K562 (cell line): ENCODE results near the gene MRPL58. TPM values are rescaled to one million over a fixed set of nuclear protein-coding genes. Genes with fewer than 3 reads are reported as not detected.

Experiments
- DNMT1 ChIP-seq: fragments of 450-650 bp; IDR thresholded peaks from 2 replicates; pipeline ENCODE4 v1.6.1; 2016; ENCODE audit warnings: antibody characterized with exemption, mild to moderate bottlenecking
- IRF2 ChIP-seq: sonication (generic); formaldehyde crosslinking; IDR thresholded peaks from 2 replicates; pipeline ENCODE4 v1.8.1; 2022; ENCODE audit warnings: mild to moderate bottlenecking, missing genetic modification reagents
- MAZ ChIP-seq, 2 experiments: fragments of 450-650 bp in 1 of 2; sonication (generic) in 1 of 2; formaldehyde crosslinking; IDR thresholded peaks in 1 of 2; conservative IDR thresholded peaks in 1 of 2; 2 replicates each; pipeline versions ENCODE4 v1.4.0 to v1.5.0; 2020; ENCODE audit warnings: mild to moderate bottlenecking in 1 of 2, missing genetic modification reagents in 1 of 2
- MTA3 ChIP-seq: fragments of 450-650 bp; formaldehyde crosslinking; IDR thresholded peaks from 2 replicates; pipeline ENCODE4 v1.6.1; 2017; ENCODE audit warnings: mild to moderate bottlenecking, borderline replicate concordance
- POLR2H ChIP-seq: IDR thresholded peaks from 2 replicates; pipeline ENCODE4 v1.6.1; 2016; ENCODE audit warnings: missing genetic modification characterization, low read depth, mild to moderate bottlenecking, control low read depth, missing compliant biosample characterization, moderate library complexity
- RBM14 ChIP-seq: fragments of 200-400 bp; formaldehyde crosslinking; IDR thresholded peaks from 2 replicates; pipeline ENCODE4 v1.6.1; 2018; ENCODE audit warnings: low read depth, mild to moderate bottlenecking, low read length, moderate library complexity, borderline replicate concordance; ENCODE audit not compliant: insufficient read depth
- SETDB1 ChIP-seq: IDR thresholded peaks from one replicate; pipeline ENCODE4 v1.6.1; 2012; ENCODE audit warnings: low read length, control low read depth, inconsistent platforms
- SRSF7 ChIP-seq: fragments of 200-400 bp; formaldehyde crosslinking; optimal IDR thresholded peaks from 2 replicates; pipeline ENCODE3; 2017; ENCODE audit warnings: mild to moderate bottlenecking, low read depth, low read length
- ZNF143 ChIP-seq: sonication (generic); formaldehyde crosslinking; IDR thresholded peaks from 2 replicates; pipeline ENCODE4 v1.9.0; 2022; ENCODE audit warnings: mild to moderate bottlenecking, missing genetic modification reagents
- ZNF76 ChIP-seq: fragments of 250-450 bp; sonication (Bioruptor Pico); IDR thresholded peaks from 2 replicates; pipeline ENCODE4 v1.4.0; 2020; ENCODE audit warnings: mild to moderate bottlenecking, moderate library complexity, borderline replicate concordance
- polyA plus RNA-seq, 8 experiments: library from polyadenylated mRNA; depleted of rRNA in 4 of 8; stranded (reverse) in 5 of 8; unstranded in 3 of 8; fragments of >200 nt; fragmentation: Nextera tagmentation in 2 of 8; fragmentation: Illumina TruSeq in 1 of 8; extraction: Ambion mirVana in 2 of 8; extraction: Trizol in 1 of 8; gene quantifications; 2 replicates each; pipeline versions ENCODE4 v1.2.1 to v1.2.3, GENCODE V29; 2011 to 2014; ENCODE audit warnings: inconsistent platforms in 1 of 8, missing spikeins in 1 of 8
- total RNA-seq, 7 experiments: library from RNA; depleted of rRNA in 6 of 7; stranded (reverse); fragments of >200 nt in 6 of 7; fragmentation: Illumina TruSeq in 2 of 7; extraction: Trizol in 2 of 7; gene quantifications; 2 replicates each; pipeline versions ENCODE4 v1.2.1 to v1.2.3, GENCODE V29; 2011 to 2021; ENCODE audit warnings: low replicate concordance in 1 of 7
- TF ChIP-seq, protein P1 (sequence below), 2 experiments: fragments of 450-650 bp; IDR thresholded peaks; 2 replicates each; pipeline ENCODE4 v1.6.1; 2016; ENCODE audit warnings: mild to moderate bottlenecking in 2 of 2, borderline replicate concordance in 1 of 2, low read depth in 1 of 2, moderate library complexity in 1 of 2
- TF ChIP-seq, protein P2 (sequence below), 3 experiments: fragments of 200-800 bp in 1 of 3; fragments of 250-450 bp in 1 of 3; fragments of 450-650 bp in 1 of 3; sonication (Bioruptor Pico) in 1 of 3; sonication (Bioruptor generic) in 1 of 3; formaldehyde crosslinking in 1 of 3; IDR thresholded peaks; 2 replicates each; pipeline versions ENCODE4 v1.6.1 to v1.8.0; 2016 to 2022; ENCODE audit warnings: mild to moderate bottlenecking in 2 of 3, missing genetic modification characterization in 2 of 3, missing compliant biosample characterization in 1 of 3, moderate library complexity in 1 of 3
- TF ChIP-seq, protein P3 (sequence below): IDR thresholded peaks from 2 replicates; pipeline ENCODE4 v1.6.1; 2011; ENCODE audit not compliant: insufficient read length; ENCODE audit errors: extremely low read depth

The MRPL58 gene
- total and polyA plus RNA-seq, 9 of the 15 experiments (the other 6 are each of a cell fraction or from before 2014, with no cell fraction given), result 30.8 to 107 (median 72.4) TPM

DNA sequence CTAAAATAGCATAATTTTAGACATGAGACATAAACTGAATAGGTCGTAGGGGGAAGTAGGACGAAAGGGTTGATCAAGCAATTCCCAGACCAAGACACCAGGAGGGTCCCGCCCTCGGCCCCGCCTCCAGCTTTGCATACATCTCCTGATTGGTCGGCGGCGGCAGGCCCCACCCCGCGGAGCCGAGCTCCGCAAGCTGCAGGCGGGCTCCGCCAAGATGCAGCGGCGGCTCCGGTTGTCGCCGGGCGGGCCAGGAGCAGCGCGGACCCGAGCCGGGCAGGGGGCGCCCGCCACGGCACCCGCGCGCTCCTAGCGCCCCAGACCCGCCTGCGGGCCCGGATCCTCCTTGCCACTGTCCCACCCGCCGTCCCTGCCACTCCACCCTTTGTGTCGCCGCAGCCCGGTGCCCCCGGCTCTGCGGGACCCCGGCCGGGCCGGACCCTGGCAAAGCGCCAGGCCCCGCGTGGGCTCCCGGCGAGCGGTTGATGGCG, 25.0 kb upstream of the MRPL58 start, which contains the start of gene CDR2L (continued):
- TF ChIP-seq, protein P1, sequence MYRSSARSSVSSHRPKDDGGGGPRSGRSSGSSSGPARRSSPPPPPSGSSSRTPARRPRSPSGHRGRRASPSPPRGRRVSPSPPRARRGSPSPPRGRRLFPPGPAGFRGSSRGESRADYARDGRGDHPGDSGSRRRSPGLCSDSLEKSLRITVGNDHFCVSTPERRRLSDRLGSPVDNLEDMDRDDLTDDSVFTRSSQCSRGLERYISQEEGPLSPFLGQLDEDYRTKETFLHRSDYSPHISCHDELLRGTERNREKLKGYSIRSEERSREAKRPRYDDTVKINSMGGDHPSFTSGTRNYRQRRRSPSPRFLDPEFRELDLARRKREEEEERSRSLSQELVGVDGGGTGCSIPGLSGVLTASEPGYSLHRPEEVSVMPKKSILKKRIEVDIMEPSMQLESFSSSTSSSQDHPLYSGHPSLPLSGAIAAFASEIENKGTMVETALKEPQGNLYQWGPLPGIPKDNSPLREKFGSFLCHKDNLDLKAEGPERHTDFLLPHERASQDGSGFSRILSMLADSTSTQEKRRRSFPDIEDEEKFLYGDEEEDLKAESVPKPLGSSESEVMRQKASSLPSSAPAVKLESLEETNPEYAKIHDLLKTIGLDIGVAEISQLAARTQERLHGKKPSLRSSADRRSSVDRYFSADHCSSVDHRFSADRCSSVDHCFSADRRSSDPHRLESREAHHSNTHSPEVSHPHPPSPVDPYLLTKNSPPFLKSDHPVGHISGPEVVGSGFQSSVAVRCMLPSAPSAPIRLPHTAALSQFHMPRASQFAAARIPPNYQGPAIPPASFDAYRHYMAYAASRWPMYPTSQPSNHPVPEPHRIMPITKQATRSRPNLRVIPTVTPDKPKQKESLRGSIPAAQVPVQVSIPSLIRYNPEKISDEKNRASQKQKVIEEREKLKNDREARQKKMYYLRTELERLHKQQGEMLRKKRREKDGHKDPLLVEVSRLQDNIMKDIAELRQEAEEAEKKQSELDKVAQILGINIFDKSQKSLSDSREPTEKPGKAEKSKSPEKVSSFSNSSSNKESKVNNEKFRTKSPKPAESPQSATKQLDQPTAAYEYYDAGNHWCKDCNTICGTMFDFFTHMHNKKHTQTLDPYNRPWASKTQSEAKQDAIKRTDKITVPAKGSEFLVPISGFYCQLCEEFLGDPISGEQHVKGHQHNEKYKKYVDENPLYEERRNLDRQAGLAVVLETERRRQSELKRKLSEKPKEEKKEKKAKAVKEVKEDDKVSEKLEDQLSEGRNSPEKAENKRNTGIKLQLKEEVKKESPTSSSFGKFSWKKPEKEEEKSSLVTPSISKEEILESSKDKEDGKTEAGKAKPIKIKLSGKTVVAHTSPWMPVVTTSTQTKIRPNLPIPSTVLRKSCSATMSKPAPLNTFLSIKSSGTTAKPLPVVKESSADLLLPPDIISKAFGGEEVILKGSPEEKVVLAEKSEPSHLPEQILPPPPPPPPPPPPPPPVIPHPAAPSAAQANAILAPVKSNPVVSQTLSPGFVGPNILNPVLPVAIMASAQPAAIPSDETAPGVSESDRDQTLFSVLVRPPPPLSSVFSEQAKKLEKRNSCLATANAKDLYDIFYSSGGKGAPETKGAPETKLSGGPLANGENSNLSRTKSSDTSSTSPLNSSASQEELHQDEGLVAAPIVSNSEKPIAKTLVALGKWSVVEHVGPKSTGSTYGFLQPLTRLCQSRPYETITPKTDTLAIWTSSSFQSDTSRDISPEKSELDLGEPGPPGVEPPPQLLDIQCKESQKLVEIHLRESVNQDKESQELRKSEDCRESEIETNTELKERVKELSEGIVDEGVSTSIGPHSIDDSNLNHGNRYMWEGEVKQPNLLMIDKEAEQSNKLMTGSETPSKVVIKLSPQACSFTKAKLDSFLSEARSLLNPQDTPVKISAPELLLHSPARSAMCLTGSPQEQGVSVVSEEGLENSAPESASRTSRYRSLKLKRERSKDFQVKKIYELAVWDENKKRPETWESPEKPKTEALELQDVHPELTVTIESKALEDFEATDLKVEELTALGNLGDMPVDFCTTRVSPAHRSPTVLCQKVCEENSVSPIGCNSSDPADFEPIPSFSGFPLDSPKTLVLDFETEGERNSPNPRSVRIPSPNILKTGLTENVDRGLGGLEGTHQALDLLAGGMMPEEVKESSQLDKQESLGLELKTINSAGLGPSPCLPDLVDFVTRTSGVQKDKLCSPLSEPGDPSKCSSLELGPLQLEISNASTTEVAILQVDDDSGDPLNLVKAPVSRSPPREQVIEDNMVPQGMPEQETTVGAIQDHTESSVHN (IDR thresholded peaks at IDR 0.05; ENCODE audit: borderline replicate concordance in 1 of 2, low read depth in 1 of 2), result no peak
- TF ChIP-seq, protein P2, sequence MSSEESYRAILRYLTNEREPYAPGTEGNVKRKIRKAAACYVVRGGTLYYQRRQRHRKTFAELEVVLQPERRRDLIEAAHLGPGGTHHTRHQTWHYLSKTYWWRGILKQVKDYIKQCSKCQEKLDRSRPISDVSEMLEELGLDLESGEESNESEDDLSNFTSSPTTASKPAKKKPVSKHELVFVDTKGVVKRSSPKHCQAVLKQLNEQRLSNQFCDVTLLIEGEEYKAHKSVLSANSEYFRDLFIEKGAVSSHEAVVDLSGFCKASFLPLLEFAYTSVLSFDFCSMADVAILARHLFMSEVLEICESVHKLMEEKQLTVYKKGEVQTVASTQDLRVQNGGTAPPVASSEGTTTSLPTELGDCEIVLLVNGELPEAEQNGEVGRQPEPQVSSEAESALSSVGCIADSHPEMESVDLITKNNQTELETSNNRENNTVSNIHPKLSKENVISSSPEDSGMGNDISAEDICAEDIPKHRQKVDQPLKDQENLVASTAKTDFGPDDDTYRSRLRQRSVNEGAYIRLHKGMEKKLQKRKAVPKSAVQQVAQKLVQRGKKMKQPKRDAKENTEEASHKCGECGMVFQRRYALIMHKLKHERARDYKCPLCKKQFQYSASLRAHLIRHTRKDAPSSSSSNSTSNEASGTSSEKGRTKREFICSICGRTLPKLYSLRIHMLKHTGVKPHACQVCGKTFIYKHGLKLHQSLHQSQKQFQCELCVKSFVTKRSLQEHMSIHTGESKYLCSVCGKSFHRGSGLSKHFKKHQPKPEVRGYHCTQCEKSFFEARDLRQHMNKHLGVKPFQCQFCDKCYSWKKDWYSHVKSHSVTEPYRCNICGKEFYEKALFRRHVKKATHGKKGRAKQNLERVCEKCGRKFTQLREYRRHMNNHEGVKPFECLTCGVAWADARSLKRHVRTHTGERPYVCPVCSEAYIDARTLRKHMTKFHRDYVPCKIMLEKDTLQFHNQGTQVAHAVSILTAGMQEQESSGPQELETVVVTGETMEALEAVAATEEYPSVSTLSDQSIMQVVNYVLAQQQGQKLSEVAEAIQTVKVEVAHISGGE (CRISPR knock-in tag; IDR thresholded peaks at IDR 0.05), result peak in 1 of 3 experiments; percentile 8; a peak in 1 of 6 replicates
- TF ChIP-seq MAZ (CRISPR knock-in tag; conservative IDR thresholded peaks at IDR 0.05 in 1 of 2, IDR thresholded peaks at IDR 0.05 in 1 of 2), result no peak; a peak in 1 of 4 replicates
- TF ChIP-seq POLR2H, result no peak
- TF ChIP-seq ZNF143 (CRISPR knock-in tag), result no peak
- no peak for TF ChIP-seq IRF2 (CRISPR knock-in tag)
- no peak for TF ChIP-seq MTA3
- no peak for TF ChIP-seq RBM14
- TF ChIP-seq, protein P3, sequence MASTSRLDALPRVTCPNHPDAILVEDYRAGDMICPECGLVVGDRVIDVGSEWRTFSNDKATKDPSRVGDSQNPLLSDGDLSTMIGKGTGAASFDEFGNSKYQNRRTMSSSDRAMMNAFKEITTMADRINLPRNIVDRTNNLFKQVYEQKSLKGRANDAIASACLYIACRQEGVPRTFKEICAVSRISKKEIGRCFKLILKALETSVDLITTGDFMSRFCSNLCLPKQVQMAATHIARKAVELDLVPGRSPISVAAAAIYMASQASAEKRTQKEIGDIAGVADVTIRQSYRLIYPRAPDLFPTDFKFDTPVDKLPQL, result no peak
- TF ChIP-seq SETDB1, result no peak
- no peak for TF ChIP-seq SRSF7
- 0 out of 2 replicates have a peak, but pooled peaks have one; percentile 29 for TF ChIP-seq ZNF76
- no peak for TF ChIP-seq DNMT1
